HG02973 (cell line): Measurements from ENCODE around the gene ETHE1.
"Not testable (repeated sequence)": the region's sequence is repeated elsewhere in the genome, so short reads cannot be mapped to it uniquely, and the experiment has no call there.

ENCODE experiments used
- ATAC-seq: cut with Tn5 transposase; IDR thresholded peaks from one replicate; pipeline ENCODE4 v1.9.1; 2021; ENCODE audit warnings: moderate library complexity; ENCODE audit not compliant: unreplicated experiment

The ETHE1 gene

DNA sequence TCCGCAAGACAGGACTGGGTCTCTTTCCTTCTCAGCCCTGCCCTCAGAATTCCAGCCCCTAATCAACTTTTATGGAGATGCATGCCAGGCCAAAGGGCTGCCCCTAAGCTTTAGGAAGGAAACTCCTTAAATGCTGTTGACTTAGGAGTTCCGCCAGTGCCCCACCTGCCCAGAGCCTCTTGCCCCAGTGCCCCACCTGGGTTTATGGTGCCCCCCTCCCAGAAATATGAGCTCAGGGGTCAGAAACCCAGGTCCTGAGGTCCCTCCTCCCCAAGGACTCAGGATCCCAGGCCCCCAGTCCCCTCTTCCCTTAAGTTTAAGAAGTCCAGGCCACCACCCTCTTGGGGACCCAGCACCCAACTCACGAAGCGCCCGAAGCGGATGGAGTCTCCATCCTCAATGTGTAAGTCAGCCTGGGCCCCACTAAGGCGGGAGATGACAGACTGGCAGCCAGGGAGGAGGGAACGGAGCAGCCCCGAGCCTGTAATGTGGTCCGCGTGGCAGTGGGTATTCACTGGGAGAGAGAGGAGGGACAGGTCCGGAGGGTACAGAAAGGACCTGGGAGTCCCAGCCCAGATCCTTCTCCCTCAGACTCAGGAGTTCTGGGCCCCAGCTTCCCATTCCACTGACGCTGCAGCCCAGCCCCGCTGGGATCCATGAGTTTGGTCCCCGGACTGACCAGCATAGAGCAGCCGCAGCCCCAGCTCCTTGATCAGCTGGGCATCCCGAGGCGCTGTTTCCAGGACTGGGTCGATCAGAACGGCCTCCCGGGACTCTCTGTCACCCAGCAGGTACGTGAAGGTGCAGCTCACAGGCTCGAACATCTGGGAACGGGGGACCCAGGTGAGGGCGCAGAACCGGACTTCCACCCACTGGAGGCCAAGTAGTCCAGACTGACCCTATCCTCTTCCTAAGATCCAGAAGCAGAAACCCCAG, 897 bp downstream of the ETHE1 start:
- no peak for ATAC-seq

GRCh38 chr19:43524922-43525835, 1.8 kb downstream of the ETHE1 start:
- ATAC-seq = no peak

GRCh38 chr19:43523696-43524095, 3.3 kb downstream of the ETHE1 start:
- ATAC-seq = not testable (repeated sequence)

DNA sequence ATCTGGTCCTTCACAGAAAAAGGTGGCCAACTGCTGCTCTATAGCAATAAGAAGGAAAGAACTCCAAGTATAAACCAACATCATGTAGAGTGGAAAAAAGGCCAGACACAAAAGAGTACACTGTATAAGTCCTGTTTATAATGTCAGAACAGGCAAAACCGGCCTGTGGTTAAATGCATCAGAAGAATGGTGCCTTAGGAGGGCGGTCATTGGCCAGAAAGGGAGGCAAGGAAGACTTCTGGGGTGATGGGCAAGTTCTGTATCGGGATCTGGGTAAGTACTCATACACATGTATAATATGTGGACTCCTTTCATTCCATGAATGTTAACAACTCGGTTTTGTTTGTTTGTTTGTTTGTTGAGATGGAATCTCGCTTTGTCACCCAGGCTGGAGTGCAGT, 4.1 kb downstream of the ETHE1 start:
- no peak for ATAC-seq

GRCh38 chr19:43519436-43520088, 7.4 kb downstream of the ETHE1 start:
- ATAC-seq = no peak

DNA sequence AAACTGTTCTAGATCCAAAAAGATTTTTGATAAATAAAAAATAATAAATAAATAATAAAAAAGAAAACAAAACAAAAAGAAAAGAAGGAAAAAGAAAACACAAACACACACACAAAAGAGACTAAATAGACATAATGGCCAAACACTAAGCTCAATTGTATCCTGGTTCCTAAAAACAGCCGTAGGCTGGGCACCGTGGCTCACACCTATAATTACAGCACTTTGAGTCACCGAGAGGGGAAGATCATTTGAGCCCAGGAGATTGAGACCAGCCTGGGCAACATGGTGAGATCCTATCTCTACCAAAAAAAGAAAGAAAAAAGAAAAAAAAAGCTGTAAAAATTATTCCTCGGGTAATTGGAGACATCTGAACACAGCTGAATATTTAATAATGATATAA, 8.9 kb downstream of the ETHE1 start:
- ATAC-seq = no peak

DNA sequence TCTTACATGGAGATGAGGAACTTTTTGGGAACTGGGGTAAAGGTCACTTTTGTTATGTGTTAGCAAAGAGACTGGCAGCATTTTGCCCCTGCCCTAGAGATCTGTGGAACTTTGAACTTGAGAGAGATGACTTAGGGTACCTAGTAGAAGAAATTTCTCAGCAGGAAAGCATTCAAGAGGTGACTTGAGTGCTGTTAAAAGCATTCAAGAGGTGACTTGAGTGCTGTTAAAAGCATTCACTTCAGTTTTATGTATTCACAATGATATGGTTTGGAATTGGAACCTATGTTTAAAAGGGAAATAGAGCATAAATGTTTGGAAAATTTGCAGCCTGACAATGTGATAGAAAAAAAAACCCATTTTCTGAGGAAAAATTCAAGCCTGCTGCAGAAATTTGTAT, 14.6 kb downstream of the ETHE1 start:
- not testable (repeated sequence) for ATAC-seq

- ATAC-seq = no peak
Measured at GRCh38 chr19:43511324-43511723, 15.7 kb downstream of the ETHE1 start.

DNA sequence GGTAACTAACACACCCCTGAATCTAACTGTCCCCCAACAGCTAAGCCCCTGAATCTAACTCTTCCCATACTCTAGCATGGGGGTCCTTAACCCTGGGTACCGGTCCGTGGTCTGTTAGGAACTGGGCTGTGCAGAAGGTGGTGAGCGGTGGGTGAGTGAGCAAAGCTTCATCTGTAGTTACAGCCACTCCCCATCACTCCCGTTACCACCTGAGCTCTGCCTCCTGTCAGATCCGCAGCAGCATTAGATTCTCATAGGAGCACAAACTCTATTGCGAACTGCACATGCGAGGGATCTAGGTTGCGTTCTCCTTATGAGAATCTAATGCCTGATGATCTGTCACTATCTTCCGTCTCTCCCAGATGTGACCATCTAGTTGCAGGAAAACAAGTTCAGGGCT, 16.3 kb downstream of the ETHE1 start:
- ATAC-seq = no peak

DNA sequence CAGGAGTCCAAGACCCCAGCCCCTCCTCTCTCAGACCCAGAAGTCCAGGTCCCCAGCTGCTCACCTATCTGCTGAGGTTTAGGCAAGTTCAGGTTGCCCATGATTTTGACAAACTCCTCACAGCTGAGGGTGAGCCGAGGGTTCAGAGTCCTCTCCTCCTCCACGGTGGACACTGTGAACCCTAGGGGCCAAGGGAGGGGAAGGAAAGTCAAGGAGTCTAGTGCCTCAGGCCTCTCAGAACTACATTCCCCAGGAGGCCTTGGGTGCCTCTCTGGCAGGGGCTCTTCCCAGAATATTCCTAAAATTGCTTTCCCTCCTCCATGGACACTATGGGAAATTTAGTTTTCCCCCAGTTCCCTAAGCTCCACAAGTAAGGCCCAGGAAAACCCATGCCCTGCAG, 19.1 kb downstream of the ETHE1 start:
- no peak for ATAC-seq

- ATAC-seq = no peak
Measured at GRCh38 chr19:43506629-43507028, 20.4 kb downstream of the ETHE1 start.

- no peak for ATAC-seq
Measured at GRCh38 chr19:43505941-43506340, 21.1 kb downstream of the ETHE1 start.

- ATAC-seq = no peak
Measured at GRCh38 chr19:43505186-43505456, 21.9 kb downstream of the ETHE1 start.

GRCh38 chr19:43504426-43505185, 22.4 kb downstream of the ETHE1 start, which contains the start of gene PHLDB3:
Gene PHLDB3, minus strand, starts transcription at chr19:43504746. Its CDS starts 628 bp downstream, at chr19:43504118.
- peak; percentile 14 for ATAC-seq

DNA sequence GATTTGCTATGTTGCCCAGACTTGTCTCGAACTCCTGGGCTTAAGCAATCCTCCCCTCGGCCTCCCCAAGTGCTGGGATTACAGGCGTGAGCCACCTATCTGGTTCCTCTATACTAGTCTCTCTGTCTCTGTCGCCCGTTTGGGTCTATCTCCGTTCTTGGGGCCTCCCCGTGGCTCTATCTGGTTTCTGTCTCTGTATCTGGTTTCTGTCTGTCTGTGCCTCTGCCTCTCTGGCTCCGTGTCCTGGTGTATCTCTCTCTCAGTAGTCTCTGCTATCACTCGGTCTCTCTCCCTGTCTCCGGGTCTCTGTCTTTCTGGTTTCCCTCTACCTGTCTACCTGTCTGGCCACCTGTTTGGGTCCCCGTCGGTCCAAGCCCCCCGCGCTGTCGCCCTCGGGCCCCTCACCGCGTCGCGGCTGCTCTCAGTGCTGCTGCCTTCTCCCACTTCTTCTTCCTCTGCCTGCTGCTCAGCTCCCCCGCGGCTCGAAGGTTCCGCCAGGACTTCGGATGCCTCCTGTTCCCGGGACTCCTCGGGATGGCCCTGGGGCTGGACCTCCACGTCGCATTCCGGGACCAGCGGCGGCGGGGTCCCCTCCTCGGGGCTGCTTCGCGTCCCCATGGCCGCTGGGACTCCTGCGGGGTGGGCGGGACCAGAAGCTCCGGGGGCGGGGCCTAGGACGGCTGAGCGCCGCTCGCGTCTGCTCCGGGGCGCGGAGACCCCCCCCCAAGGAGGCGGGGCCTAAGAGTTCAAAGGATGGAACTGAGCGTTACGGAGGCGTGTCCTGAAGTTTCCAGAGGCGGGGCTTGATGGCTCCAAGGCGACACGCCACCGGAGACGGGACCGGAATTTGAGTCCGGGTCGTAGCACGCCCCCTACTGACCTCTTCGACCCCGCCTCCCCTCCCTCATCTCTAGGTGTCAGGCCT, 23.2 kb downstream of the ETHE1 start:
- ATAC-seq = peak; percentile 77

DNA sequence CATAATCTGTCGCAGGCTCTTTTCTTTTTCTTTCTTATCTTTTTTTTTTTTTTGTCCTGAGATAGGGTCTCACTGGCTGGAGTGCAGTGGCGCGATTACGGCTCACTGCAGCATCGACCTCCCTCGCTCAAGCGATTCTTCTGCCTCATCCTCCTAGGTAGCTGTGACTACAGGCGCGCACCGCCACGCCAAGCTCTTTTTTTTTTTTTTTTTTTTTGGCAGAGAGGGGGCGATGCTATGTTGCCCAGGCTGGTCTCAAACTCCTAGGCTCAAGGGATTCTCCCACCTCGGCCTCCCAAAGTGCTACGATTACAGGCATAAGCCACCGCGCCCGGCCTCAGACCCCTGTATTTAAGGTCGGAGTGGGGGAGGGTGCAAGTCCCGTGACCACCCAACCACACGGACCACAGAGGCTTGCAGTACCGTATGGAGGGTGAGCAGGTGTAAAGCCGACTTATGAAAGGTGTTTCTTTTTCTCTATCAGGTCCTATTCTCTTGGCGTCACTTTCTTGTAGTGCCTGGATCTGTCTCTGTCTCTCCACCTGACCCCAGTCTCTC, 24.5 kb downstream of the ETHE1 start:
- ATAC-seq = no peak

GRCh38 chr19:43501661-43502418, 25.2 kb downstream of the ETHE1 start:
- no peak for ATAC-seq

DNA sequence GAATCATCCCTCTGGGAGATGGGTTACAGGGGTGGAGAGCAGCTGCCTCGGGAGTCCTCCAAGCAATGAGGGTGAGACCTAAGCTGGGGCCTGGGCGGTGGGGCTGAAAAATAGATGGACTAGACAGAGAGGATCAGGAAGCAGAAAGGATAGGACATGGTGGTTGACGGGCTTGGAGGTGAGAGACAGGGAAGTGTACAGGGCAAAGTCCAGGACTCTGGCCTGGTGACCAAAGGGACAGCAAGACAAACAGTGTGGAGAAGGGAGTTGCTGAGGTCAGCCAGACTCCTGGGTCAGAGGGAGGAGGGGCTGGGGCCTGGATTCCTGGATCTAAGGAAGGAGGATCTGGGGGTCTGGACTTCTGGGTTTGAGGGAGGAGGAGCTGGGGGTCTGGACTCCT, 28.0 kb downstream of the ETHE1 start:
- ATAC-seq = no peak
